Mucosa of descending colon (tissue), 3 donors: Measurements from ENCODE around the gene MLLT10. TPM values are rescaled to one million over a fixed set of nuclear protein-coding genes. Genes with fewer than 3 reads are reported as not detected.

Source experiments
- ATAC-seq: fragments of 200-7000 bp; cut with Tn5 transposase; one replicate; pipeline ENCODE4 v1.9.1; 2020; ENCODE audit warnings: mild to moderate bottlenecking, moderate library complexity
- DNase-seq, 3 donors: peaks; one replicate each; pipeline ENCODE4 v3.0.0-alpha.2; 2020
- H3K36me3 ChIP-seq: fragments of 200-600 bp; one replicate; pipeline ENCODE4 v1.8.0; 2021; ENCODE audit warnings: low read depth, mild to moderate bottlenecking
- H3K4me1 ChIP-seq: fragments of 200-600 bp; one replicate; pipeline ENCODE4 v1.8.0; 2021; ENCODE audit warnings: low read depth, mild to moderate bottlenecking
- H3K4me3 ChIP-seq: fragments of 200-600 bp; one replicate; pipeline ENCODE4 v1.8.0; 2021; ENCODE audit warnings: mild to moderate bottlenecking
- H3K9me3 ChIP-seq: fragments of 200-600 bp; one replicate; pipeline ENCODE4 v1.8.0; 2021; ENCODE audit warnings: mild to moderate bottlenecking
- CTCF ChIP-seq: fragments of 200-600 bp; IDR thresholded peaks from one replicate; pipeline ENCODE4 v1.8.0; 2022; ENCODE audit warnings: antibody characterized with exemption, mild to moderate bottlenecking
- intact Hi-C, 2 donors: fragments of 100-400 bp; cut with DNase I in 1 of 2; cut with micrococcal nuclease in 1 of 2; formaldehyde crosslinking; loops; one replicate each; pipeline versions ENCODE4 v1.11.0 to v1.11.1; 2022; cut with DNase I, micrococcal nuclease
- total RNA-seq, 3 donors: library from RNA; stranded (reverse); fragmentation: NEBNext Ultra II Directional in 2 of 3; extraction: Animal tissue kit (Norgen Biotek cat#: 25700) in 2 of 3; gene quantifications; one replicate each; pipeline versions ENCODE4 v1.2.1 to v1.2.4, GENCODE V29; 2021 to 2023
- donor health status: DM: no; HTN: no; CAD: no; lungs with moderate emphysema.
- donor health status: DM: no; HTN: no; CAD: no.
- donor health status: DM: no; HTN: yes; CAD: no.

MLLT10 gene
- total RNA-seq, 3 donors from 2014 or later: 29.6 to 43.1 (median 35.8) TPM

GRCh38 chr10:21693418-21693817, 159.4 kb downstream of the MLLT10 start:
- H3K4me3 ChIP-seq: no peak overlapping the region
- DNase-seq (no peak), ATAC-seq (no peak)
- no peaks in the 10 kb centered on the region for H3K9me3 ChIP-seq
- intact Hi-C loops: no loop called here
- H3K36me3 ChIP-seq: no peaks in the 10 kb centered on the region
- no peak for TF ChIP-seq CTCF
- H3K4me1 ChIP-seq: no peaks in the 10 kb centered on the region

- no peaks in the 10 kb centered on the region for H3K4me1 ChIP-seq
- no peak for ATAC-seq
- DNase-seq: no peak
Measured at GRCh38 chr10:21694631-21695030, 160.6 kb downstream of the MLLT10 start.

GRCh38 chr10:21696302-21696701, 162.3 kb downstream of the MLLT10 start:
- H3K9me3 ChIP-seq: peaks cover 17% of the 10 kb centered on the region
- H3K36me3 ChIP-seq: no peaks in the 10 kb centered on the region
- H3K4me1 ChIP-seq: no peaks in the 10 kb centered on the region
- H3K4me3 ChIP-seq: no peak overlapping the region
- no peak for DNase-seq
- no peak for TF ChIP-seq CTCF
- intact Hi-C loops: no loop called here
- no peak for ATAC-seq

More at GRCh38 chr10:21694631-21695030, 160.6 kb downstream of the MLLT10 start:
- no peak overlapping the region for H3K4me3 ChIP-seq
- H3K36me3 ChIP-seq: no peaks in the 10 kb centered on the region
- intact Hi-C loops: no loop called here
- TF ChIP-seq CTCF: no peak
- H3K9me3 ChIP-seq: peaks cover 6% of the 10 kb centered on the region

GRCh38 chr10:21699575-21699974, 165.5 kb downstream of the MLLT10 start:
- ATAC-seq: no peak
- H3K4me3 ChIP-seq: no peak overlapping the region
- no peak for TF ChIP-seq CTCF
- no peak for DNase-seq
- intact Hi-C loops: no loop called here
- H3K4me1 ChIP-seq: no peaks in the 10 kb centered on the region
- peaks cover 17% of the 10 kb centered on the region for H3K9me3 ChIP-seq
- no peaks in the 10 kb centered on the region for H3K36me3 ChIP-seq

- no peaks in the 10 kb centered on the region for H3K4me1 ChIP-seq
- TF ChIP-seq CTCF: no peak
- H3K4me3 ChIP-seq: no peak overlapping the region
- intact Hi-C loops: no loop called here
- no peaks in the 10 kb centered on the region for H3K36me3 ChIP-seq
- peaks cover 17% of the 10 kb centered on the region for H3K9me3 ChIP-seq
- DNase-seq (no peak), ATAC-seq (no peak)
Measured at GRCh38 chr10:21700474-21700873, 166.4 kb downstream of the MLLT10 start.

- Histone ChIP-seq H3K9me3 (peaks cover 17% of the 10 kb centered on the region), H3K36me3 (no peaks in the 10 kb centered on the region), H3K4me1 (no peaks in the 10 kb centered on the region), H3K4me3 (no peak overlapping the region)
- intact Hi-C loops: no loop called here
- ATAC-seq: no peak
- no peak for DNase-seq
- TF ChIP-seq CTCF: no peak
Measured at GRCh38 chr10:21702633-21703111, 168.6 kb downstream of the MLLT10 start.
